ENCODE data around the gene UGT3A2. TPM values are rescaled to one million over a fixed set of nuclear protein-coding genes. Genes with fewer than 3 reads are reported as not detected.

UGT3A2 gene, protein sequence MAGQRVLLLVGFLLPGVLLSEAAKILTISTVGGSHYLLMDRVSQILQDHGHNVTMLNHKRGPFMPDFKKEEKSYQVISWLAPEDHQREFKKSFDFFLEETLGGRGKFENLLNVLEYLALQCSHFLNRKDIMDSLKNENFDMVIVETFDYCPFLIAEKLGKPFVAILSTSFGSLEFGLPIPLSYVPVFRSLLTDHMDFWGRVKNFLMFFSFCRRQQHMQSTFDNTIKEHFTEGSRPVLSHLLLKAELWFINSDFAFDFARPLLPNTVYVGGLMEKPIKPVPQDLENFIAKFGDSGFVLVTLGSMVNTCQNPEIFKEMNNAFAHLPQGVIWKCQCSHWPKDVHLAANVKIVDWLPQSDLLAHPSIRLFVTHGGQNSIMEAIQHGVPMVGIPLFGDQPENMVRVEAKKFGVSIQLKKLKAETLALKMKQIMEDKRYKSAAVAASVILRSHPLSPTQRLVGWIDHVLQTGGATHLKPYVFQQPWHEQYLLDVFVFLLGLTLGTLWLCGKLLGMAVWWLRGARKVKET
- total RNA-seq (2021; ENCODE audit: unreplicated experiment): 0.10 TPM
- not detected for polyA plus RNA-seq (2012; ENCODE audit: insufficient read length)
- percentile 6 among the genes with signal in this experiment for Bru-seq, nascent RNA
- BruChase-seq, experiment 1, labeled RNA remaining after a 2-hour chase: percentile 7 among the genes with signal in this experiment
- percentile 6 among the genes with signal in this experiment for BruChase-seq, experiment 2, labeled RNA remaining after a 6-hour chase
- long read RNA-seq: 0 reads

GRCh38 chr5:36066540-36067210 lies at the start of gene UGT3A2:
Gene UGT3A2 (minus strand): TSS chr5:36066882. CDS start chr5:36066789, 93 bp downstream.
- peak within 1 kb of the TSS; percentile 12 to 19; a peak in 3 of 4 replicates for H3K4me3 ChIP-seq (ENCODE audit: low read depth in 2 of 2, low read length in 2 of 2)
- no peak within 1 kb of the TSS for H3K27ac ChIP-seq (ENCODE audit: low read length)
- H3K27me3 ChIP-seq (ENCODE audit: control insufficient read depth, insufficient read depth, low read length): peaks cover 21% of the 10 kb centered on the region
- POLR2A ChIA-PET: no interaction called here
- intact Hi-C loops (cut with micrococcal nuclease; ENCODE audit: unreplicated experiment) (no loop called here), in situ Hi-C loops (cut with HindIII; ENCODE audit: low pct_unique_long_range_greater_than_20kb, low sequenced_read_pairs) (no loop called here)
- H3K36me3 ChIP-seq (ENCODE audit: control insufficient read depth, insufficient read depth, low read length): no peaks in the 10 kb centered on the region
- no peak for DNase-seq (ENCODE audit: low read depth, low spot score)
- CTCF ChIA-PET: interaction anchor here (1.6 kb wide), 1 partner anchor 12 kb away, joined by 3 read pairs; no protein-coding TSS in a partner anchor
- no peaks in the 10 kb centered on the region for H3K9me3 ChIP-seq (ENCODE audit: control insufficient read depth, insufficient read depth, low read depth, low read length)
- no TSS peak for BruUV-seq (replicated peaks)
- peak; percentile 62; the same call in 1 of the 2 replicates for ATAC-seq
- no peaks in the 10 kb centered on the region; the same call in 1 of the 2 replicates for H3K4me1 ChIP-seq (ENCODE audit: control insufficient read depth, insufficient read depth, low read length)
- TF ChIP-seq, protein P1, sequence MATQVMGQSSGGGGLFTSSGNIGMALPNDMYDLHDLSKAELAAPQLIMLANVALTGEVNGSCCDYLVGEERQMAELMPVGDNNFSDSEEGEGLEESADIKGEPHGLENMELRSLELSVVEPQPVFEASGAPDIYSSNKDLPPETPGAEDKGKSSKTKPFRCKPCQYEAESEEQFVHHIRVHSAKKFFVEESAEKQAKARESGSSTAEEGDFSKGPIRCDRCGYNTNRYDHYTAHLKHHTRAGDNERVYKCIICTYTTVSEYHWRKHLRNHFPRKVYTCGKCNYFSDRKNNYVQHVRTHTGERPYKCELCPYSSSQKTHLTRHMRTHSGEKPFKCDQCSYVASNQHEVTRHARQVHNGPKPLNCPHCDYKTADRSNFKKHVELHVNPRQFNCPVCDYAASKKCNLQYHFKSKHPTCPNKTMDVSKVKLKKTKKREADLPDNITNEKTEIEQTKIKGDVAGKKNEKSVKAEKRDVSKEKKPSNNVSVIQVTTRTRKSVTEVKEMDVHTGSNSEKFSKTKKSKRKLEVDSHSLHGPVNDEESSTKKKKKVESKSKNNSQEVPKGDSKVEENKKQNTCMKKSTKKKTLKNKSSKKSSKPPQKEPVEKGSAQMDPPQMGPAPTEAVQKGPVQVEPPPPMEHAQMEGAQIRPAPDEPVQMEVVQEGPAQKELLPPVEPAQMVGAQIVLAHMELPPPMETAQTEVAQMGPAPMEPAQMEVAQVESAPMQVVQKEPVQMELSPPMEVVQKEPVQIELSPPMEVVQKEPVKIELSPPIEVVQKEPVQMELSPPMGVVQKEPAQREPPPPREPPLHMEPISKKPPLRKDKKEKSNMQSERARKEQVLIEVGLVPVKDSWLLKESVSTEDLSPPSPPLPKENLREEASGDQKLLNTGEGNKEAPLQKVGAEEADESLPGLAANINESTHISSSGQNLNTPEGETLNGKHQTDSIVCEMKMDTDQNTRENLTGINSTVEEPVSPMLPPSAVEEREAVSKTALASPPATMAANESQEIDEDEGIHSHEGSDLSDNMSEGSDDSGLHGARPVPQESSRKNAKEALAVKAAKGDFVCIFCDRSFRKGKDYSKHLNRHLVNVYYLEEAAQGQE (IDR thresholded peaks at IDR 0.05; ENCODE audit: insufficient read depth in 1 of 2, low read depth in 2 of 2, low read length in 1 of 2): no peak
- TF ChIP-seq SIN3A (IDR thresholded peaks at IDR 0.05; ENCODE audit: borderline replicate concordance, insufficient read depth, low read depth, low read length): no peak
- TF ChIP-seq POLR2AphosphoS5 (IDR thresholded peaks at IDR 0.05; ENCODE audit: low read depth, low read length): no peak
- no peak for TF ChIP-seq TCF7L2 (IDR thresholded peaks at IDR 0.05; ENCODE audit: low read depth, low read length)
- TF ChIP-seq CTCF (IDR thresholded peaks at IDR 0.05): no peak

GRCh38 chr5:36111238-36111637 lies 44.6 kb upstream of the UGT3A2 start:
- no peaks in the 10 kb centered on the region for H3K9me3 ChIP-seq (ENCODE audit: control insufficient read depth, insufficient read depth, low read depth, low read length)
- in situ Hi-C loops (cut with HindIII; ENCODE audit: low pct_unique_long_range_greater_than_20kb, low sequenced_read_pairs): no loop called here
- H3K27ac ChIP-seq (ENCODE audit: low read length): no peak overlapping the region
- intact Hi-C loops (cut with micrococcal nuclease; ENCODE audit: unreplicated experiment): no loop called here
- H3K27me3 ChIP-seq (ENCODE audit: control insufficient read depth, insufficient read depth, low read length): no peaks in the 10 kb centered on the region
- no peak for DNase-seq (ENCODE audit: low read depth, low spot score)
- CTCF ChIA-PET: no interaction called here
- TF ChIP-seq, protein P1 (IDR thresholded peaks at IDR 0.05; ENCODE audit: insufficient read depth in 1 of 2, low read depth in 2 of 2, low read length in 1 of 2): no peak
- TF ChIP-seq CTCF (IDR thresholded peaks at IDR 0.05) (no peak), POLR2AphosphoS5 (IDR thresholded peaks at IDR 0.05; ENCODE audit: low read depth, low read length) (no peak), TCF7L2 (IDR thresholded peaks at IDR 0.05; ENCODE audit: low read depth, low read length) (no peak), SIN3A (IDR thresholded peaks at IDR 0.05; ENCODE audit: borderline replicate concordance, insufficient read depth, low read depth, low read length) (no peak)
- H3K4me3 ChIP-seq (ENCODE audit: low read depth in 2 of 2, low read length in 2 of 2): no peak overlapping the region
- ATAC-seq: no peak
- POLR2A ChIA-PET: no interaction called here
- H3K4me1 ChIP-seq (ENCODE audit: control insufficient read depth, insufficient read depth, low read length): no peaks in the 10 kb centered on the region; the same call in 1 of the 2 replicates
- BruUV-seq (replicated peaks): no TSS peak
- H3K36me3 ChIP-seq (ENCODE audit: control insufficient read depth, insufficient read depth, low read length): no peaks in the 10 kb centered on the region

Data from Panc1 (cell line).